GM04503 (cell line): ENCODE data around the gene USP37.

Experiments used
- DNase-seq: peaks from one replicate; pipeline ENCODE4 v3.0.0-alpha.2; 2012; ENCODE audit warnings: low read depth

Gene USP37

DNA sequence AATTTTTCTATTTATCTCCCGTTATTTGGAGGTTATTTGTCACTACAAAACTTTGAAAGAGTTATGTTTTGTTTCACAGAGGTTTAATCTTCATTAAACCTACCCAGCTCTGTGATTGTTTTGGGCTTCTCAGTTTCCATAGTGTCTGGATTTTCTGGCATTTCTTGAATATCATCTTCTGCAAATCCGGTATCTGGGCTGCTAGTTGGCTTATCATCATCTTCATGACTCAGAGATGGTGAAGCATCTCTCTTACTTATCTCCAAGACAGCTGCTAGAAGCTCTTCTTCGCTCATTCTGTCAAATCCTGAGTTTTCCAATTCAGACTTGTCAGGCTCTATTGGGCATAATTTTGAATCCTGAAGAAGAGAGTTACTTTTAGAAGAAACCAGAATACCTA, 93.6 kb downstream of the USP37 start:
- no peak for DNase-seq

- DNase-seq, result no peak
Measured at GRCh38 chr2:218472988-218473387, 95.2 kb downstream of the USP37 start.

- no peak for DNase-seq
Measured at GRCh38 chr2:218471982-218472381, 96.2 kb downstream of the USP37 start.

DNA sequence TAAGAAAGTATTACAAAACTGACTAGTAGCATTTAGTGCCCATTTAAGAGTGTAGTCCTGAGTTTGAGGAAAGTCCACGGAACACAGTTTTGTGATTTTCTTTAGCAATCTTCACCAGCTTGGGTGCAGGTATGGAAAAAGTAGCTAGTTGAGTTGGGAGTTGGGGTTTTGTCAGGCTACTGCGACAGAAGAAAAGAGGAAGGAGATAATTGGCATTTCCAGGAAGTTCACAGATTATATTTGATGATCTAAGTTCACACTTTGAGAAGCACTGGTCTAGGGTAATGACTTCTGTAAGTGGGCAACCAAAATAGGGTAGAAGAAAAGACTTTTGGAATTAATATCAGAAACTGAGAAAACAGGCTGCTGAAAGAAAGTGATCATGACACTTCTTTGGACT, 97.1 kb downstream of the USP37 start:
- DNase-seq, result no peak

- no peak for DNase-seq
Measured at GRCh38 chr2:218470448-218470847, 97.7 kb downstream of the USP37 start.

DNA sequence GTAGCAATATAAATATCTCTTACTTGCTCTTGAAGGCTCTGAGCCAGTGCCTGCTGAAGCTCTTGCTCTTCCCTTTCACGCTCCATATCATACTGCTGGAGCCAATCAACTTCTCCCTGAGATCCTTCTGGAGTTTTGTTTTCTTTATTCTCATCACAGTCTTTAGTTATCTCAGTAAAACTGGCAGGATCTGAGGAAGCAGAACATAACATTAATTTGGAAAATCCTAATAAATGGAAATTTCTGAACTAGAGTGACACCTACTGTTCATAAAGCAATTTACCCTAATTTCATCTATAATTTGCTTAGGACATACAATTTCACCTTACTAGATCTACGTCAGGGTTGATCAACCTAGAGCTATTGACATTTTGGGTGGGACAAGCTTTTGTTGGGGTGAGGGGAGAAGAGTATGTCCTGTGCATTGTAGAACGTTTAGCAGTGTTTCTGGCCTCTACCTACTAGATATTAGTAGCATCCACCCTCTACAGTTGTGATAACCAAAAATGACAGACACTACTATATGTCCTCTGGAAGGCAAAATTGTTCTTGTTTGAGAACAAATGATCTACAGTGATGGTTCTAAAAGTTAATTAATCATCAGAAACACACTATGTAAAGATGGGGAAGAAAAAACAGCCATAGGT, 102.0 kb downstream of the USP37 start:
- DNase-seq, result no peak

GRCh38 chr2:218458598-218458997, 109.6 kb downstream of the USP37 start:
- DNase-seq, result no peak

DNA sequence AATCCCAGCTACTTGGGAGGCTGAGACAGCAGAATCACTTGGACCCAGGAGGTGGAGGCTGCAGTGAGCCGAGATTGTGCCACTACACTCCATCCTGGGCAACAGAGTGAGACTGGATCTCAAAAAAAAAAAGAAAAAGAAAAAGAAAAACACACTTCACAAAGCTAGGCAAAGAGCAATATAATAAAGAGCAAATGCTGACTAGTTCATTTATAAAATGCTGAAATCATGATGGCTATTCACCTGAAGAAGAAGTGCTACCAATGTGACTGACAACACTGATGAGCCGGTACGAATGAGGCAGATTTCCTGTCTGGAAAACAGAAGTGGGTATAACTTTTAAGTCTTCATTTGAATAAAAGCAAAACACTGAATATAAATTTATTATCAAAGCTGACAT, 111.3 kb downstream of the USP37 start:
- no peak for DNase-seq

GRCh38 chr2:218452079-218452478, 116.1 kb downstream of the USP37 start:
- DNase-seq, result no peak

- no peak for DNase-seq
Measured at GRCh38 chr2:218448934-218449333, 119.2 kb downstream of the USP37 start.

- DNase-seq, result no peak
Measured at GRCh38 chr2:218447072-218447471, 121.1 kb downstream of the USP37 start.

DNA sequence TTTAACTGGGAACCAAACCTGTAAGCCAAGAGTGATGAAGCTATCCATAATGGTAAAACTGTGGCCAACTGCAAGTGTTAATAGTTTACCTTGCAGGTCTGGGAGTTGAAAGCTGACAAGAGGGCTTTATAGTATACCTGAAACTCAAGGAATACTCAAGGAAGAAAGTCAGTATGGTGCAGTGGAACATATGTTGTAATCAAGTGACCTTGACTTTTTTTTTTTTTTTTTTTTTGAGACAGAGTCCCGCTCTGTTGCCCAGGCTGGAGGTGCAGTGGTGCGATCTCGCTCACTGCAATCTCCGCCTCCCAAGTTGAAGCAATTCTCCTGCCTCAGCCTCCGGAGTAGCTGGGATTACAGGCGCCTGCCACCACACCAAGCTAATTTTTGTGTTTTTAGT, 121.6 kb downstream of the USP37 start:
- DNase-seq, result no peak

- no peak for DNase-seq
Measured at GRCh38 chr2:218445602-218446001, 122.5 kb downstream of the USP37 start.

- no peak for DNase-seq
Measured at GRCh38 chr2:218444692-218445357, 123.3 kb downstream of the USP37 start.

DNA sequence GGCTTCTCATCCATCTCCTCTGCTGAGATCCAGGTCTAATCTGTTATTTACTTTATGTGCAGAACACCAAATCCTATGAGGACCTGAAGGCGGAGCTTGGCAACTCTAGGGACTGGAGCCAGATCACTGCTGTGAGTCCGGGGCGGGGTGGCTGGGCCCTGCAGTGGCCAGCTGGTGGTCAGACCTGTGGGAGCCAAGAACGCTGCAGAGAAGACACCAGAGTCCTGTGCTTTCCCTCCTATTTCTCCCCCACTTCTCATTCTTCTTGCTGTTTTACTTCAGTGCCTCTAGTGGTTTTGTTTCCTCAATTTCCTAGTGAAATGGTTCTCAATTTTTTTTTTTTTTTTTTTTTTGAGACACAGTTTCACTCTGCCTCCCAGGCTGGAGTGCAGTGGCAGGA, 129.6 kb downstream of the USP37 start:
- DNase-seq, result no peak

GRCh38 chr2:218437969-218438368, 130.2 kb downstream of the USP37 start:
- DNase-seq, result no peak

- no peak for DNase-seq
Measured at GRCh38 chr2:218436992-218437391, 131.2 kb downstream of the USP37 start.

- no peak for DNase-seq
Measured at GRCh38 chr2:218435003-218435982, 132.9 kb downstream of the USP37 start.

DNA sequence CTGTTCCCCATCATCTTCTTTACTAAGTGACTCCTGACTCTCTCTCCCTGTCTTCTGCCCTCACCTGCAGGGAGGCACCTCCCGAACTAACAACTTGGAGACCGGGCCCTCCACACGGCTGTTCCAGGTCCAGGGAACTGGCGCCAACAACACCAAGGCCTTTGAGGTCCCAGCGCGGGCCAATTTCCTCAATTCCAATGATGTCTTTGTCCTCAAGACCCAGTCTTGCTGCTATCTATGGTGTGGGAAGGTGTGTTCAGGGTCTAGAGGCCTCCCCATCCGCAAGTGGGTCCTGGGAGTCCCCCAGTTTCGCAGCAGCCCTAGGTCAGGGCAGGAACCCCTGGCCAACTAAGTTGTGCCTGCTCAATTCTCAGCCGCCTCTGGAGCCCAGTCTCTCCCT, 133.7 kb downstream of the USP37 start:
- DNase-seq, result no peak

DNA sequence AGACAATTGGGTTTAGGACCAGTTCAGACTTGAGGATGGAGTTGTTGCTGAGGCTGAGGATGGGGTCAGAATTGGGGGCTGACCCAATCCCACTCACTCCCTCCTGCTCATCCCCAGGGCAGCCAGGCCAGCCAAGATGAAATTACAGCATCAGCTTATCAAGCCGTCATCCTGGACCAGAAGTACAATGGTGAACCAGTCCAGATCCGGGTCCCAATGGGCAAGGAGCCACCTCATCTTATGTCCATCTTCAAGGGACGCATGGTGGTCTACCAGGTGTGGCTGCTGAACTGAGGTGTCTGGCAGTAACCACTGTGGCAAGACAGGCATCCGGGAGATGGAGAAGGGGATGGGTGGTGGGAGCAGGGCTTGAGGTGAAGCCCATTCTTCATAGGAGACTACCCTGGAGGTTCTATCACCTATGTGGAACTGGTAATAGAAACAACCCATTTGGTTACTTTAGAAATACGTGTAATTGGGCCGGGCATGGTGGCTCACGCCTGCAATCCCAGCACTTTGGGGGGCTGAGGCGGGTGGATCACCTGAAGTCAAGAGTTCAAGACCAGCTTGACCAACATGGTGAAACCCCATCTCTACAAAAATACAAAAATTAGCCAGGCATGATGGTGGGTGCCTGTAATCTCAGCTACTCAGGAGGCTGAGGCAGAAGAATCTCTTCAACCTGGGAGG, 135.3 kb downstream of the USP37 start:
- no peak for DNase-seq

GRCh38 chr2:218431878-218432277, 136.3 kb downstream of the USP37 start:
- no peak for DNase-seq

DNA sequence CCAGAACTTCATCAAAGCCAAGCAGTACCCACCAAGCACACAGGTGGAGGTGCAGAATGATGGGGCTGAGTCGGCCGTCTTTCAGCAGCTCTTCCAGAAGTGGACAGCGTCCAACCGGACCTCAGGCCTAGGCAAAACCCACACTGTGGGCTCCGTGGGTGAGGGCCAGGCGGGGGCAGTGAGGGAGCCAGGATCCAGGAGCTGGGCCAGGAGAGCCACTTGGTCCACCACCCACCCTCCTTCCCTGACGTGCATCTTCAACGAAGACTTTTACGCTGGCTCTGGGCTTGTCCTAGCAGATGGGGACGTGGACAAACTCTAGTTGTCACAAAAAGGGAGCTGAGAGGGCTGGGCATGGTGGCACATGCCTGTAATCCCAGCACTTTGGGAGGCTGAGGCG, 137.4 kb downstream of the USP37 start:
- DNase-seq, result no peak
